PC-3 (cell line): ENCODE data around the gene PPT2. TPM values are rescaled to one million over a fixed set of nuclear protein-coding genes. Genes with fewer than 3 reads are reported as not detected.
"Not testable (repeated sequence)": the region's sequence is repeated elsewhere in the genome, so short reads cannot be mapped to it uniquely, and the experiment has no call there.

Experiments
- ATAC-seq: fragments of 200-7000 bp; cut with Tn5 transposase; 2 replicates; pipeline ENCODE4 v1.9.1; 2020; ENCODE audit warnings: mild to moderate bottlenecking, moderate library complexity
- BruUV-seq: library from RNA; stranded (reverse); fragments of 400-500 nt; replicated peaks from 2 replicates; lab custom pipeline; 2021; lab: Mats Ljungman, UMichigan
- CTCF ChIA-PET: fragments of 300-600 bp; sonication (Branson Sonifier 250); formaldehyde crosslinking; loops from one replicate; lab custom pipeline; 2022; ENCODE audit warnings: antibody characterized with exemption; lab: Charles Lee
- POLR2A ChIA-PET: fragments of 300-600 bp; sonication (Branson Sonifier 250); formaldehyde crosslinking; loops from one replicate; lab custom pipeline; 2022; ENCODE audit warnings: antibody characterized with exemption; ENCODE audit not compliant: unreplicated experiment; lab: Charles Lee
- DNase-seq: peaks from one replicate; pipeline ENCODE4 v3.0.0-alpha.2; 2015
- H2AFZ ChIP-seq: fragments of 300-600 bp; sonication (generic); 2 replicates; pipeline ENCODE4 v1.6.0; 2016; ENCODE audit warnings: antibody characterized with exemption, low read length
- H3F3A ChIP-seq: fragments of 300-600 bp; sonication (generic); one replicate; pipeline ENCODE4 v1.6.0; 2017; ENCODE audit warnings: antibody characterized with exemption, low read length, control low read depth, mild to moderate bottlenecking; ENCODE audit not compliant: unreplicated experiment
- H3K27ac ChIP-seq: fragments of 300-600 bp; sonication (generic); 2 replicates; pipeline ENCODE4 v1.5.1; 2016; ENCODE audit warnings: mild to moderate bottlenecking, low read length
- H3K27me3 ChIP-seq: fragments of 300-600 bp; sonication (generic); 2 replicates; pipeline ENCODE4 v1.6.1; 2016; ENCODE audit warnings: low read length, mixed read lengths
- H3K36me3 ChIP-seq: fragments of 300-600 bp; sonication (generic); 2 replicates; pipeline ENCODE4 v1.6.1; 2016; ENCODE audit warnings: low read depth, mixed run types, low read length, mixed read lengths
- H3K4me1 ChIP-seq: fragments of 300-600 bp; sonication (generic); 2 replicates; pipeline ENCODE4 v1.5.1; 2016; ENCODE audit warnings: low read length; ENCODE audit not compliant: insufficient read depth
- H3K4me2 ChIP-seq: fragments of 300-600 bp; sonication (generic); 2 replicates; pipeline ENCODE4 v1.6.0; 2016; ENCODE audit warnings: low read length
- H3K4me3 ChIP-seq: fragments of 300-600 bp; sonication (generic); 2 replicates; pipeline ENCODE4 v1.5.1; 2016; ENCODE audit warnings: mild to moderate bottlenecking, low read length, mixed read lengths
- H3K79me2 ChIP-seq: fragments of 300-600 bp; sonication (generic); 2 replicates; pipeline ENCODE4 v1.6.1; 2017; ENCODE audit warnings: low read length, mixed read lengths
- H3K9ac ChIP-seq: fragments of 300-600 bp; sonication (generic); 2 replicates; pipeline ENCODE4 v1.6.0; 2016; ENCODE audit warnings: mild to moderate bottlenecking, low read length
- H3K9me2 ChIP-seq: fragments of 300-600 bp; sonication (generic); replicated peaks from 2 replicates; pipeline ENCODE4 v1.6.1; 2016; ENCODE audit warnings: mixed run types, low read length, mixed read lengths
- H3K9me3 ChIP-seq: fragments of 300-600 bp; sonication (generic); 2 replicates; pipeline ENCODE4 v1.6.1; 2016; ENCODE audit warnings: low read length, mixed read lengths
- H4K20me1 ChIP-seq: fragments of 300-600 bp; sonication (generic); 2 replicates; pipeline ENCODE4 v1.6.1; 2016; ENCODE audit warnings: low read length, mixed read lengths
- EZH2 ChIP-seq: fragments of 300-600 bp; sonication (generic); IDR thresholded peaks from one replicate; pipeline ENCODE4 v1.6.1; 2017; ENCODE audit warnings: antibody characterized with exemption, mild to moderate bottlenecking, low read length; ENCODE audit not compliant: unreplicated experiment
- EZH2phosphoT487 ChIP-seq: fragments of 300-600 bp; sonication (generic); IDR thresholded peaks from 2 replicates; pipeline ENCODE4 v1.6.1; 2018; ENCODE audit warnings: mild to moderate bottlenecking, antibody characterized with exemption, low read length, borderline replicate concordance
- intact Hi-C: fragments of 100-400 bp; cut with micrococcal nuclease; formaldehyde crosslinking; loops from 2 replicates; pipeline ENCODE4 v1.9.0; 2023
- total RNA-seq: library from RNA; depleted of rRNA; stranded (reverse); fragments of >200 nt; gene quantifications from 2 replicates; pipeline ENCODE4 v1.2.3, GENCODE V29; 2014
- TF ChIP-seq, protein P1 (sequence below): fragments of 300-600 bp; sonication (generic); conservative IDR thresholded peaks from 2 replicates; pipeline ENCODE4 v1.5.1; 2017; ENCODE audit warnings: antibody characterized with exemption, low read depth, mild to moderate bottlenecking, low read length

The PPT2 gene
- total RNA-seq, 1 experiment from 2014 or later: 30.8 TPM

DNA sequence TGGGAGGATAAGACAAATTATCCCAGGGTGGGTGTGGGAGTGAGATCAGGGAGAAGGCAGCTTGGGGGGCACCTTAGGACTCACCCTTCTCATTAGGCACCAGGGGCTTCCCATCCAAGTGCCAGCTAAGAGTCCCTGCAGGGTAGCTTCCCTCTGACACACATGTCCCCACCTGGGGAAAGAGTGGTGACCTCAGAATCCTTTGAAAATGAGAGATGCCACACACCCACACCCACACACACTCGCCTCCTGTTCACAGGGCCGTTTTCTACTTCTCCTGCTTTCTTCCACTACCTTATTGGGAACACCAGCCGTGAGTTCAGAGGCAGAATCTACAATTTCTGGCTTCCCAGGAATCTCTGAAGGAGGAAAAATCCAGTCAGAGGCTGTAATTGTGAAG, 29.1 kb downstream of the PPT2 start:
- Histone ChIP-seq H3K27ac (no peak overlapping the region), H3K79me2 (peaks cover 12% of the 10 kb centered on the region), H3K4me3 (no peak overlapping the region), H3K9me3 (no peaks in the 10 kb centered on the region), H3K4me1 (peaks cover 8% of the 10 kb centered on the region), H3K9me2 (no peaks in the 10 kb centered on the region), H3K27me3 (no peaks in the 10 kb centered on the region), H3K36me3 (peaks cover 5% of the 10 kb centered on the region), H2AFZ (no peak overlapping the region), H4K20me1 (no peaks in the 10 kb centered on the region), H3F3A (no peaks in the 10 kb centered on the region), H3K9ac (no peak overlapping the region), H3K4me2 (no peak overlapping the region)
- no peak for DNase-seq
- ATAC-seq: no peak
- POLR2A ChIA-PET: interaction anchor here (0.5 kb wide), 1 partner anchor 14 kb away, joined by 3 read pairs; no protein-coding TSS in a partner anchor
- TF ChIP-seq EZH2phosphoT487: no peak
- TF ChIP-seq, protein P1, sequence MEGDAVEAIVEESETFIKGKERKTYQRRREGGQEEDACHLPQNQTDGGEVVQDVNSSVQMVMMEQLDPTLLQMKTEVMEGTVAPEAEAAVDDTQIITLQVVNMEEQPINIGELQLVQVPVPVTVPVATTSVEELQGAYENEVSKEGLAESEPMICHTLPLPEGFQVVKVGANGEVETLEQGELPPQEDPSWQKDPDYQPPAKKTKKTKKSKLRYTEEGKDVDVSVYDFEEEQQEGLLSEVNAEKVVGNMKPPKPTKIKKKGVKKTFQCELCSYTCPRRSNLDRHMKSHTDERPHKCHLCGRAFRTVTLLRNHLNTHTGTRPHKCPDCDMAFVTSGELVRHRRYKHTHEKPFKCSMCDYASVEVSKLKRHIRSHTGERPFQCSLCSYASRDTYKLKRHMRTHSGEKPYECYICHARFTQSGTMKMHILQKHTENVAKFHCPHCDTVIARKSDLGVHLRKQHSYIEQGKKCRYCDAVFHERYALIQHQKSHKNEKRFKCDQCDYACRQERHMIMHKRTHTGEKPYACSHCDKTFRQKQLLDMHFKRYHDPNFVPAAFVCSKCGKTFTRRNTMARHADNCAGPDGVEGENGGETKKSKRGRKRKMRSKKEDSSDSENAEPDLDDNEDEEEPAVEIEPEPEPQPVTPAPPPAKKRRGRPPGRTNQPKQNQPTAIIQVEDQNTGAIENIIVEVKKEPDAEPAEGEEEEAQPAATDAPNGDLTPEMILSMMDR: no peak
- no peak for TF ChIP-seq EZH2
- BruUV-seq: no TSS peak
- intact Hi-C loops: no loop called here
- CTCF ChIA-PET: no interaction called here

- H3K4me3 ChIP-seq: no peak overlapping the region
- H4K20me1 ChIP-seq: no peaks in the 10 kb centered on the region
- ChIA-PET POLR2A (no interaction called here), CTCF (no interaction called here)
- H3K9me3 ChIP-seq: no peaks in the 10 kb centered on the region
- no peak for ATAC-seq
- H2AFZ ChIP-seq: no peak overlapping the region
- H3K9me2 ChIP-seq: no peaks in the 10 kb centered on the region
- H3K4me1 ChIP-seq: peaks cover 10% of the 10 kb centered on the region
- no peaks in the 10 kb centered on the region for H3K27me3 ChIP-seq
- no peak for TF ChIP-seq EZH2phosphoT487
- TF ChIP-seq, protein P1: no peak
- TF ChIP-seq EZH2: no peak
- DNase-seq: no peak
- no peaks in the 10 kb centered on the region for H3F3A ChIP-seq
- no peak overlapping the region for H3K27ac ChIP-seq
- H3K4me2 ChIP-seq: no peak overlapping the region
- no TSS peak for BruUV-seq
- peaks cover 13% of the 10 kb centered on the region for H3K79me2 ChIP-seq
- peaks cover 5% of the 10 kb centered on the region for H3K36me3 ChIP-seq
- intact Hi-C loops: no loop called here
- H3K9ac ChIP-seq: no peak overlapping the region
Observed at GRCh38 chr6:32183483-32184083, 29.6 kb downstream of the PPT2 start.

GRCh38 chr6:32184084-32184640, 30.2 kb downstream of the PPT2 start, which contains the start of gene AGER:
Gene AGER (minus strand): TSS chr6:32184253. CDS start chr6:32184222, 31 bp downstream.
- peaks cover 5% of the 10 kb centered on the region for H3K36me3 ChIP-seq
- BruUV-seq: no TSS peak
- no peak within 1 kb of the TSS for H2AFZ ChIP-seq
- ATAC-seq: no peak
- intact Hi-C loops: no loop called here
- no peak within 1 kb of the TSS for H3K4me3 ChIP-seq
- no peak within 1 kb of the TSS for H3K9ac ChIP-seq
- H3K4me1 ChIP-seq: peaks cover 13% of the 10 kb centered on the region
- no peaks in the 10 kb centered on the region for H3K9me2 ChIP-seq
- no peaks in the 10 kb centered on the region for H3K27me3 ChIP-seq
- H3K79me2 ChIP-seq: peaks cover 13% of the 10 kb centered on the region
- ChIA-PET POLR2A (no interaction called here), CTCF (no interaction called here)
- TF ChIP-seq, protein P1: no peak
- no peak for TF ChIP-seq EZH2phosphoT487
- TF ChIP-seq EZH2: no peak
- no peak for DNase-seq
- no peaks in the 10 kb centered on the region for H3K9me3 ChIP-seq
- H4K20me1 ChIP-seq: no peaks in the 10 kb centered on the region
- H3F3A ChIP-seq: no peaks in the 10 kb centered on the region
- H3K4me2 ChIP-seq: no peak within 1 kb of the TSS
- no peak within 1 kb of the TSS for H3K27ac ChIP-seq

DNA sequence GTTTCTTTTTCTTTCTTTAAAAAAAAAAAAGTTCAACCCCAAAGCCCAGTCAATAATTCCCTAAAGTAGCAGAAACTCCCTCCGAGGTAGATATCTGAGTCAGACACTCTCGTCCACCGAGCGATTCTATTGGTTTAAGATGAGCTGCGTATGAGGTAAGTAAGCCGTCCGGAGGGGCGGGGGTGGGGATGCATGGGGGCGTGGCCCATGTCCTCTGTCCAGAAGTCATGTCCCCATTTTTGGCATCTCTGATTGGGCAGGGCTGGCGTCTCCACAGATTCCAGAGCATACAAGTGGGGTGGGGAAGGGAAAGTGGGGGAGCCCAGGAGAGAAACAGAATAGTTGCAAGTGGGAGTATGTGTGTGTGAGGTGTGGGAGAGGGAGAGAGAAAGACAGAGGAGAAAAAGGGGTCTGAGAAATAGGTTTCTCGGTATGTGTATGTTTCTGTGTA, 31.8 kb downstream of the PPT2 start:
- BruUV-seq, H3K27ac ChIP-seq, H4K20me1 ChIP-seq, H3F3A ChIP-seq, intact Hi-C loops, H3K36me3 ChIP-seq, H3K9ac ChIP-seq, H3K4me2 ChIP-seq, H3K9me3 ChIP-seq, H3K27me3 ChIP-seq, H3K9me2 ChIP-seq, H3K4me3 ChIP-seq, H2AFZ ChIP-seq: not testable (repeated sequence)
- ATAC-seq: peak; percentile 51
- Histone ChIP-seq H3K79me2 (peaks cover 18% of the 10 kb centered on the region), H3K4me1 (peaks cover 13% of the 10 kb centered on the region)
- ChIA-PET CTCF (interaction anchor here (0.6 kb wide), 1 partner anchor 56 kb away, joined by 5 read pairs; the partner anchor contains the start of gene FKBPL), POLR2A (interaction anchor here (0.6 kb wide), 1 partner anchor 10 kb away, joined by 20 read pairs; no protein-coding TSS in a partner anchor)
- peak; percentile 45 for DNase-seq
